ENCODE measurements around the gene EYS.

The EYS gene

DNA sequence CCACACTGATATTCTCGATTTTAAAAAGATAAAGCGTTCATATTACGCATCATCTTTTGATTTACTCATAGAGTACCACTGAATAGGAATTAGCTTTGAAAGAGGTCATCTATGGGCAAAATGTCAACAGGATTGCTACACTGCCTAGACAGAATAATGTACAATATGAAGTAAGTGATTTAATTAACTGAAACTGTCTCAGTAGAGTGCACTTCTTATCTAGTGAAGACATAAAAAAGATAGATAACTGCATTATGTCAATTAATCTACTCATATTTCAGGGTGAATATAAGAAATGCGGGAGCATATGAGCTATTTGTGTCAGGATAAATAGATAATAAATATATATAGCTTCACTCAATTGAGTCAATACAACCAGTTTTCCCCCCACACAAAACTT is 723.9 kb downstream of the EYS start:
- TF ChIP-seq, protein P1, sequence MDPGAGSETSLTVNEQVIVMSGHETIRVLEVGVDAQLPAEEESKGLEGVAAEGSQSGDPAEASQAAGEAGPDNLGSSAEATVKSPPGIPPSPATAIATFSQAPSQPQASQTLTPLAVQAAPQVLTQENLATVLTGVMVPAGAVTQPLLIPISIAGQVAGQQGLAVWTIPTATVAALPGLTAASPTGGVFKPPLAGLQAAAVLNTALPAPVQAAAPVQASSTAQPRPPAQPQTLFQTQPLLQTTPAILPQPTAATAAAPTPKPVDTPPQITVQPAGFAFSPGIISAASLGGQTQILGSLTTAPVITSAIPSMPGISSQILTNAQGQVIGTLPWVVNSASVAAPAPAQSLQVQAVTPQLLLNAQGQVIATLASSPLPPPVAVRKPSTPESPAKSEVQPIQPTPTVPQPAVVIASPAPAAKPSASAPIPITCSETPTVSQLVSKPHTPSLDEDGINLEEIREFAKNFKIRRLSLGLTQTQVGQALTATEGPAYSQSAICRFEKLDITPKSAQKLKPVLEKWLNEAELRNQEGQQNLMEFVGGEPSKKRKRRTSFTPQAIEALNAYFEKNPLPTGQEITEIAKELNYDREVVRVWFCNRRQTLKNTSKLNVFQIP (CRISPR knock-in tag; IDR thresholded peaks at IDR 0.05; ENCODE audit: borderline replicate concordance, low read depth) = no peak
- TF ChIP-seq ARNTL (CRISPR knock-in tag; IDR thresholded peaks at IDR 0.05; ENCODE audit: borderline replicate concordance, low read depth) (no peak), OSR1 (CRISPR knock-in tag; IDR thresholded peaks at IDR 0.05) (no peak), ZNF70 (CRISPR knock-in tag; IDR thresholded peaks at IDR 0.05) (no peak), TOX (CRISPR knock-in tag; IDR thresholded peaks at IDR 0.05; ENCODE audit: borderline replicate concordance) (no peak), CSDC2 (CRISPR knock-in tag; IDR thresholded peaks at IDR 0.05) (no peak), ZNF8 (CRISPR knock-in tag; IDR thresholded peaks at IDR 0.05) (no peak), ZFP3 (CRISPR knock-in tag; IDR thresholded peaks at IDR 0.05) (0 out of 2 replicates have a peak, but pooled peaks have one; percentile 72), RARB (CRISPR knock-in tag; IDR thresholded peaks at IDR 0.05) (no peak), PPARA (CRISPR knock-in tag; IDR thresholded peaks at IDR 0.05; ENCODE audit: borderline replicate concordance) (no peak), SNAI2 (CRISPR knock-in tag; IDR thresholded peaks at IDR 0.05) (0 out of 2 replicates have a peak, but pooled peaks have one; percentile 61), ISL1 (CRISPR knock-in tag; IDR thresholded peaks at IDR 0.05) (peak; percentile 100), TCF4 (CRISPR knock-in tag; IDR thresholded peaks at IDR 0.05; ENCODE audit: borderline replicate concordance) (peak; percentile 56; the same call in 1 of the 2 replicates), GLIS3 (CRISPR knock-in tag; IDR thresholded peaks at IDR 0.05) (peak; percentile 97), ZC3H10 (CRISPR knock-in tag; IDR thresholded peaks at IDR 0.05) (no peak), ZFP30 (CRISPR knock-in tag; IDR thresholded peaks at IDR 0.05) (no peak), BACH2 (CRISPR knock-in tag; IDR thresholded peaks at IDR 0.05; ENCODE audit: borderline replicate concordance) (no peak), ZNF565 (CRISPR knock-in tag; conservative IDR thresholded peaks at IDR 0.05; ENCODE audit: low read depth) (no peak), ESRRG (CRISPR knock-in tag; IDR thresholded peaks at IDR 0.05) (peak; percentile 97)
- TF ChIP-seq, protein P2, sequence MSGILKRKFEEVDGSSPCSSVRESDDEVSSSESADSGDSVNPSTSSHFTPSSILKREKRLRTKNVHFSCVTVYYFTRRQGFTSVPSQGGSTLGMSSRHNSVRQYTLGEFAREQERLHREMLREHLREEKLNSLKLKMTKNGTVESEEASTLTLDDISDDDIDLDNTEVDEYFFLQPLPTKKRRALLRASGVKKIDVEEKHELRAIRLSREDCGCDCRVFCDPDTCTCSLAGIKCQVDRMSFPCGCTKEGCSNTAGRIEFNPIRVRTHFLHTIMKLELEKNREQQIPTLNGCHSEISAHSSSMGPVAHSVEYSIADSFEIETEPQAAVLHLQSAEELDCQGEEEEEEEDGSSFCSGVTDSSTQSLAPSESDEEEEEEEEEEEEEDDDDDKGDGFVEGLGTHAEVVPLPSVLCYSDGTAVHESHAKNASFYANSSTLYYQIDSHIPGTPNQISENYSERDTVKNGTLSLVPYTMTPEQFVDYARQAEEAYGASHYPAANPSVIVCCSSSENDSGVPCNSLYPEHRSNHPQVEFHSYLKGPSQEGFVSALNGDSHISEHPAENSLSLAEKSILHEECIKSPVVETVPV (CRISPR knock-in tag; IDR thresholded peaks at IDR 0.05) = peak; percentile 69; the same call in 1 of the 2 replicates
- TF ChIP-seq, protein P3, sequence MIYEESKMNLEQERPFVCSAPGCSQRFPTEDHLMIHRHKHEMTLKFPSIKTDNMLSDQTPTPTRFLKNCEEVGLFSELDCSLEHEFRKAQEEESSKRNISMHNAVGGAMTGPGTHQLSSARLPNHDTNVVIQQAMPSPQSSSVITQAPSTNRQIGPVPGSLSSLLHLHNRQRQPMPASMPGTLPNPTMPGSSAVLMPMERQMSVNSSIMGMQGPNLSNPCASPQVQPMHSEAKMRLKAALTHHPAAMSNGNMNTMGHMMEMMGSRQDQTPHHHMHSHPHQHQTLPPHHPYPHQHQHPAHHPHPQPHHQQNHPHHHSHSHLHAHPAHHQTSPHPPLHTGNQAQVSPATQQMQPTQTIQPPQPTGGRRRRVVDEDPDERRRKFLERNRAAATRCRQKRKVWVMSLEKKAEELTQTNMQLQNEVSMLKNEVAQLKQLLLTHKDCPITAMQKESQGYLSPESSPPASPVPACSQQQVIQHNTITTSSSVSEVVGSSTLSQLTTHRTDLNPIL (CRISPR knock-in tag; IDR thresholded peaks at IDR 0.05; ENCODE audit: low read depth) = peak; percentile 97
- TF ChIP-seq, protein P4, sequence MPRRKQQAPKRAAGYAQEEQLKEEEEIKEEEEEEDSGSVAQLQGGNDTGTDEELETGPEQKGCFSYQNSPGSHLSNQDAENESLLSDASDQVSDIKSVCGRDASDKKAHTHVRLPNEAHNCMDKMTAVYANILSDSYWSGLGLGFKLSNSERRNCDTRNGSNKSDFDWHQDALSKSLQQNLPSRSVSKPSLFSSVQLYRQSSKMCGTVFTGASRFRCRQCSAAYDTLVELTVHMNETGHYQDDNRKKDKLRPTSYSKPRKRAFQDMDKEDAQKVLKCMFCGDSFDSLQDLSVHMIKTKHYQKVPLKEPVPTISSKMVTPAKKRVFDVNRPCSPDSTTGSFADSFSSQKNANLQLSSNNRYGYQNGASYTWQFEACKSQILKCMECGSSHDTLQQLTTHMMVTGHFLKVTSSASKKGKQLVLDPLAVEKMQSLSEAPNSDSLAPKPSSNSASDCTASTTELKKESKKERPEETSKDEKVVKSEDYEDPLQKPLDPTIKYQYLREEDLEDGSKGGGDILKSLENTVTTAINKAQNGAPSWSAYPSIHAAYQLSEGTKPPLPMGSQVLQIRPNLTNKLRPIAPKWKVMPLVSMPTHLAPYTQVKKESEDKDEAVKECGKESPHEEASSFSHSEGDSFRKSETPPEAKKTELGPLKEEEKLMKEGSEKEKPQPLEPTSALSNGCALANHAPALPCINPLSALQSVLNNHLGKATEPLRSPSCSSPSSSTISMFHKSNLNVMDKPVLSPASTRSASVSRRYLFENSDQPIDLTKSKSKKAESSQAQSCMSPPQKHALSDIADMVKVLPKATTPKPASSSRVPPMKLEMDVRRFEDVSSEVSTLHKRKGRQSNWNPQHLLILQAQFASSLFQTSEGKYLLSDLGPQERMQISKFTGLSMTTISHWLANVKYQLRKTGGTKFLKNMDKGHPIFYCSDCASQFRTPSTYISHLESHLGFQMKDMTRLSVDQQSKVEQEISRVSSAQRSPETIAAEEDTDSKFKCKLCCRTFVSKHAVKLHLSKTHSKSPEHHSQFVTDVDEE (CRISPR knock-in tag; IDR thresholded peaks at IDR 0.05) = peak; percentile 81
- TF ChIP-seq, protein P5, sequence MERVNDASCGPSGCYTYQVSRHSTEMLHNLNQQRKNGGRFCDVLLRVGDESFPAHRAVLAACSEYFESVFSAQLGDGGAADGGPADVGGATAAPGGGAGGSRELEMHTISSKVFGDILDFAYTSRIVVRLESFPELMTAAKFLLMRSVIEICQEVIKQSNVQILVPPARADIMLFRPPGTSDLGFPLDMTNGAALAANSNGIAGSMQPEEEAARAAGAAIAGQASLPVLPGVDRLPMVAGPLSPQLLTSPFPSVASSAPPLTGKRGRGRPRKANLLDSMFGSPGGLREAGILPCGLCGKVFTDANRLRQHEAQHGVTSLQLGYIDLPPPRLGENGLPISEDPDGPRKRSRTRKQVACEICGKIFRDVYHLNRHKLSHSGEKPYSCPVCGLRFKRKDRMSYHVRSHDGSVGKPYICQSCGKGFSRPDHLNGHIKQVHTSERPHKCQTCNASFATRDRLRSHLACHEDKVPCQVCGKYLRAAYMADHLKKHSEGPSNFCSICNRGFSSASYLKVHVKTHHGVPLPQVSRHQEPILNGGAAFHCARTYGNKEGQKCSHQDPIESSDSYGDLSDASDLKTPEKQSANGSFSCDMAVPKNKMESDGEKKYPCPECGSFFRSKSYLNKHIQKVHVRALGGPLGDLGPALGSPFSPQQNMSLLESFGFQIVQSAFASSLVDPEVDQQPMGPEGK (CRISPR knock-in tag; IDR thresholded peaks at IDR 0.05; ENCODE audit: borderline replicate concordance) = peak; percentile 84
- no peak for ATAC-seq

- ATAC-seq = no peak
- no peak for TF ChIP-seq ZNF70 (CRISPR knock-in tag; IDR thresholded peaks at IDR 0.05)
- no peak for TF ChIP-seq SNAI2 (CRISPR knock-in tag; IDR thresholded peaks at IDR 0.05)
- TF ChIP-seq, protein P2 (CRISPR knock-in tag; IDR thresholded peaks at IDR 0.05) = no peak
- TF ChIP-seq, protein P5 (CRISPR knock-in tag; IDR thresholded peaks at IDR 0.05; ENCODE audit: borderline replicate concordance) = no peak
- TF ChIP-seq OSR1 (CRISPR knock-in tag; IDR thresholded peaks at IDR 0.05) = no peak
- no peak for TF ChIP-seq CSDC2 (CRISPR knock-in tag; IDR thresholded peaks at IDR 0.05)
- no peak for TF ChIP-seq ZFP3 (CRISPR knock-in tag; IDR thresholded peaks at IDR 0.05)
- TF ChIP-seq, protein P4 (CRISPR knock-in tag; IDR thresholded peaks at IDR 0.05) = no peak
- TF ChIP-seq ESRRG (CRISPR knock-in tag; IDR thresholded peaks at IDR 0.05) = no peak
Observed at GRCh38 chr6:64973142-64973541, 733.9 kb downstream of the EYS start.

Data from SK-N-SH treated with all-trans-retinoic acid at 6 μM for 48 hours (cell line).